Measurements from ENCODE around the gene MYCBPAP.
A peak's percentile ranks its signal among the peaks of the same experiment; 100 is the strongest.

The MYCBPAP gene

DNA sequence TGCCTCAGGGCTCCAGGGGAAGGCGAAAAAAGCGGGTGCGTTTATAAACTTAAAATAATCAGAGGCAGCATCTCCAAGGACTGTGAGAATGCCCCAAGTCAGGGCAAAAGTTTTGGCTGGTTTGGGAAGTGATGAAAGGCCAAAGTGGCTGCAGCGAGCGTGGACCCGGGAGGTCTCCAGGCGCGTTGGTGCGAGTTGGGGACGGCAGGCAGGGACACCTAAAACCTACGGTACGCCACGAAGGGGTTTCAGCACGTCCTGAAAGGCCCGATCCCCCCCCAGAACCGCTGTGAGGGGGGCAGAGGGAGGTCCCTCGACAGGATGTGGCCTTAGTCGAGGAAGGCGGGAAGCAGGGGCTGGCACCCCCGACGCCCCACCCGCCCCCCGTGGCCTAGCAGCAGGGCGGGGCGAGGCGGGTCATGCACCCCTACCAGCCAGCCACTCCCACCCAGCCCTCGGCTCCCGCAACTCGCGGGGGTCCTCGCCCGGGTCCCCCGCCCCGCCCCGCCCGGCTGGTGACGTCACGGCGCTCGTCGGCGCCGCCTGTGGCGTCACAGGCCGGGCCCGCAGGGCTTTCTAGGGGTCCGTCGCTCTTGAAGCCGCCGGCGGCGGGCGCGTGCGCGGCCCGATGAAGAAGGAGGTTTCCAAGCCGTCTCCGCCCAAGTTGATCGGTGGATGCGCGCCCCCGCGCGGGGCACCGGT lies at the start of gene MYCBPAP:
Gene MYCBPAP, plus strand, starts transcription at position 569 of the 702 bp plus-strand sequence. CDS start 236 bp downstream, outside the sequence.
- DNase-seq, result peak; percentile 89

DNA sequence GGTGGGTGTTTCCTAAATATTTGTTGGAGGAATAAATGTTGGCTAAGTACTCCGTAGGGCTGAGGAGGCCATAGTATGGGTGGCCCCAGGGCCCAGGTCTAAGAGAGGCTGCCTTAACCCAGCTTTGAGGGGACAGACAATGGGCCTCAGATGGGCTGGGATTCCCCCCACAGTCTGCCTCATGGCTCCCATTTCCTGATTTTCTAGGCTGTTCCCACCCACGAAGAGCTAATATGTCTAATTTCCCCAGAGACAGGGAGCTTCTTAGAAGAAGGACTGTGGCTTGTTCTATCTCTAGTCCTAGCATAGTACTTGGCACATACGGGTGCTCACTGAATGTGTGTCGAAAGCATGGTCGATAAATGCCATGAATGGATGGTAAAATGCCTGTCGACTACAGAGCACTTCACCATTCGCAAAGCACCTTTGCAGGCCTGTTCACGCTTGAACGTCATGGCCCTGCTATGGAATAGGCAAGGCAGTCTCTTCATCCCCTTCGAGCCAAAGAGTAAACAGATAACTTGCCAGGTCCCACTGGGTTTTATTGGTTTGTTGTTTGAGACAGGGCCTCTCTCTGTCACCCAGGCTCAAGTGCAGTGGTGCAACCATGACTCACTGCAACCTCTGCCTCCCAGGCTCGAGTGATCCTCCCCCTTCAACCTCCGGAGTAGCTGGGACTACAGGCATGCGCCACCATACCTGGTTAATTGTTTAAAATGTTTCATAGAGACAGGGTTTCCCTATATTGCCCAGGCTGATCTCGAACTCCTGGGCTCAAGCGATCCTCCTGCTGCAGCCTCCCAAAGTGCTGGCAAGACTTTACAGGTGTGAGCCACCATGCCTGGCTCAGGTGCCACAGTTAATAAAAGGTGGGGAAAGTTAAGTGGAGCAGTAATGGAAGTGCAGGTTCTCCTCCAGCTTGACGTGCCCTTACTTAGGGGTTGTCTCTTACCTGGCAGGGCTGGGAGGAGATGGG lies 49.2 kb upstream of the MYCBPAP start:
- DNase-seq, result no peak

GRCh38 chr17:50459756-50460155 lies 48.5 kb upstream of the MYCBPAP start:
- no peak for DNase-seq

GRCh38 chr17:50460831-50461526 lies 47.3 kb upstream of the MYCBPAP start:
- DNase-seq, result no peak

DNA sequence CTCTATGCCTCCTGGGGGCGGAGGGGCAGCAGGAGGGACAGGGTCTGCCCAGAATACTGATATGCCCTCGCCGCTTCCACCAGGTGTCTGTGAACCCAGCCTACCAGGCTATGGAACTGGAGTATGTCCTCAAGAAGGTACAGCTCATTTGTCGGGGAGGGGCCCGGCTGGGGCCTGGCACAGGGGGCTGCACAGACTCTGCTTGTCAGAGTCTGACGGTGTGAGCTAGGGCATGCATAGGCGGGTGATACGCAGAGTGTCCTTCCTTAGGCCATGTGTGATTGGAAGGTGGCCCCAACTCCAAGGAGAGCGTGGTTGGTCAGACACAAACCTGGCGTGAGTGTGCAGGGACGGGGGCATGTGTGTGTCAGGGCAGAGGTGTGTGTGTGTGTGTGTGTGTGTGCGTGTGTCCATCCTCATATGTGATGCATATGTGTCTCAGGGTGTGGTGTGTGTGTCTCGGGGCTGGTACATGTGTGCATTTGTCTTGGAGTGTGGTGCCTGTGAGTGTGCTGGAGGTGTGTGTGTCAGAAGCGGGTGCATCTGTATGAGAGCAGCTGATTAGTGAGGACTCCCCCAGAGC lies 46.6 kb upstream of the MYCBPAP start:
- no peak for DNase-seq

GRCh38 chr17:50462446-50462845 lies 45.8 kb upstream of the MYCBPAP start:
- no peak for DNase-seq

GRCh38 chr17:50464121-50464520 lies 44.1 kb upstream of the MYCBPAP start:
- DNase-seq, result no peak

GRCh38 chr17:50464736-50465135 lies 43.5 kb upstream of the MYCBPAP start:
- DNase-seq, result no peak

GRCh38 chr17:50465171-50465570 lies 43.1 kb upstream of the MYCBPAP start:
- no peak for DNase-seq

DNA sequence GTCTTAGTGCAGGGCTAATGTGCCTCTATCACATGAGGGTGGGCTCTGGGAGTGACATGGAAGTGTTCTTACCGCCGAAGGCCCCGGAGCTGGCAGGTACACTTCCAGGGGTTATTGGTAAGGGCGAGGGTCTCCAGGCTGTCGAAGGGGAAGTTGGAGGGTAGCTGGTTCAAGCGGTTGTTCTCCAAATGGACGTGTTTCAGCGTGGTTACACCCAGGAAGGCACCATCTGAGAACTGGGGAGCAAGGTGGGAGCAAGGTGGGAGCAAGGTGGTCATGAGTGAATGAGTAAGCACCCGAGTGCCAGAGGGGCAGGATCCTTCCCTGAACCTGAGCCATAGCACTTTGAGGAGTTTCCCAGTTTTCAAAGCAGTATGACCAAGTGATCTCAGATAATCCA lies 42.6 kb upstream of the MYCBPAP start:
- no peak for DNase-seq

DNA sequence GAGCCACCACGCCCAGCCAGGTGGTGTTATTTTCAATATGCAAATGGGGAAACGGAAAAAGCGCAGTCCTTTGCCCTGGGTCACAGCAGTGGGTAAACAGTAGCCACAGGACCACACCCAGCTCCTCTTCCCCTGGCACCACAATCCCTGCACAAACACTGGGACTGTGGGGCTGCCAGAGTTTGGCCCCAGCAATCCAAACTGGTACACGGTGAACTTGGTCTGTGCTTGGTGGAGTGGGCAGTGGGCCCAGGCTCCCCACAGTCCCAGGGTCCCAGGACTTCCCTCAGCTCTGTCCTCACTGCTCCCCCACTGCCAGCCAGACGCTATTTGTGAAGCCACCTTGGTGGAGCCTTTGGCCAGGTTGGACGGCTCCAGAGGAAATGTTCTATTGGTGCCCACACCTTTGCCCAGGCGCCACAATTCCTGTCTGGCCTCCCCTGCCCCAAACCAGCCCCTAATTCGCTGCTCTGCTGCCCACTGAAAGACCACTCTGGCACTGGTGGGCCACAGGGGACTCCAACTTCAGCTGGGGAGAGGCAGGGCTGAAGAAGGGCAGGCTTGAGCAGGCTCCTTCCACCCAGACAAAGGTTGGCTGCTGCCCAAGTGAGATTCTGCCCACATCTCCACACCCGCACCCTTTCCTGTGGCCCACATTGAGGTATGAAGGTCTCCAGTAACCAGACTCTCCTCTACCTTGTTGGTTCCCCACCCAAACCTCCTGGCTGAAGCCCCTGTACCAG lies 41.7 kb upstream of the MYCBPAP start:
- DNase-seq, result no peak

- no peak for DNase-seq
Measured at GRCh38 chr17:50467114-50467854, 41.0 kb upstream of the MYCBPAP start.

DNA sequence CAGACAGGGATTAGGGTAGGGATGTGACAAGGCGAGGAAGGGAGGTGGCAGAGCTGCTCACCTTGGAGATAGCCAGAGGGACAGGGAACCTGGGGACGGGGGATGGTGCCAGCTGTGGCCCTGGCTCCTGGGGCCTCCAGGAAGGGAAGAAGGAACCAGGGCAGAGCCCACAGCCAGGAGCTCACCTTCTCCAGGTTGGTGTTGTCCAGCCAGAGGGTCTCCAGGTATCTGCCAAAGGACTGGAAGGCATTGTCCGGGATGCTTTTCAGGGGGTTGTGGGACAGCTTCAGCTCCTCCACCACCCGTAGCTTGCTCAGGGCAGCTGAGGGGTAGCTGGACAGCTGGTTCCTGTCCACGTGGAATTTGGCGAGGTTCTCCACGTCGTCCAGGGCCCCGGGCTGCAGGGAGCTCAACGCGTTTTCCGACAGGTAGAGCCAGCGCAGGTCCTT lies 40.4 kb upstream of the MYCBPAP start:
- DNase-seq, result no peak

GRCh38 chr17:50468304-50469207 lies 39.7 kb upstream of the MYCBPAP start, which contains the start of gene CHAD:
CHAD (minus strand) TSS chr17:50468880; CDS start chr17:50468813, 67 bp downstream.
- DNase-seq, result no peak

DNA sequence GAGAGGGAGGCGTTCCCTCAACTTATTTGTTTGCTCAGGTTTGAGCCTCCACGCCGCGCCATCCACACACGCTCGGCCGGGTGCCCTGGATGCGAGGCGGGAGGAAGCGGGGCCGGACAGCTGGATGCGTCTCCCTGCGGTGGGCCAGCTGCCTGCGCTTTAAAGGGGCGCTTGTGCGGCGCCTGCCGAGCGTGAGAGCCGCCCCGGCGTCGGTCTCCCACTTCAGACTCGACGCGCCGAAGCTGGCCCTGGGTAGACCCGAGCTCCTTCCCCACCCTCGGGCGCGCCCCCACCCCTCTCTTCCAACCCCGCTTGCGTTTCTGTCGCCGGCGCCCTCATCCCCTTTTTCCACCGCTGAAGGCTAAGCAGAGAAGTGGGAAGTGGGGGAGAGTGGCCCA lies 39.0 kb upstream of the MYCBPAP start:
- no peak for DNase-seq

GRCh38 chr17:50469671-50470305 lies 38.5 kb upstream of the MYCBPAP start:
- no peak for DNase-seq

- no peak for DNase-seq
Measured at GRCh38 chr17:50470426-50470825, 37.8 kb upstream of the MYCBPAP start.

DNA sequence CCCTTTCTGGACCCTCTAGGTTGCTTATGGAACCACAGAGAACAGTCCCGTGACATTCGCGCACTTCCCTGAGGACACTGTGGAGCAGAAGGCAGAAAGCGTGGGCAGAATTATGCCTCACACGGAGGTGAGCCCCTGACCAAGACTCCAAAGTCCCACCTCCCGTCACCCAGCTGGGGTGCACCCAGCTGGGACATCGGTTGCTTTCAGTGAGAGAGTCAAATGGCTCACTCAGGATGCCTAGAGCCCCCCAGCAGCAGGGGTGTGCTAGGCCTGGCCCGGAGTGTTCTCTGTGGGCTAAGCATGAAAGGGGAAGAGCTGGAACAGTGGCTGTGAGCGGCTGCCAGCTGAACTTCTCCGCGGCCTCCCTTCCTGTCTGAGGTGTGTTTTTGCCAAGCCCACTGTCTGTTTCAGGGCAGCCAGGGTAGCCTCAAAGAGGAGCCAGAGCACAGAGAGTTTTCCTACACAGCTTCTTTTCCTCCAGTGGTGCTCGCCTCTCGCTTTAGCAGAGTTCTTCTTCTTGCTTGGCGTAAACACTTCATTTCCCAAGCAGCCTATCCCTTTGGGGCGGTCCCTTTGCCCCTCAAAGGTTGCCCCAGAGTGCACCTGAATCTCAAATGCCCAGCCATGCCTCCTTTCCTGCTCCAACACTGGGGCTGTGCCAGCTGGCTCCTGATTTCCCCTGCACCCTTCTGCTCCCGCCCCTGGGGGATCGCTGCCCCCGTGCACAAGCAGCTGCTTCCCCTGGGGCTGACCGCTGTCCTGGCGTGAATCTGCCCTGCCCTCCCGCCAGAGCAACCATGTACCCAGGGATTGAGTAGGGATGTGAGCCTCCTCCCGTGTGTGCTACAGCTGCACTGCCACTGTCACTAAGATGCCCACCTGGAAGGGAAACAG lies 37.0 kb upstream of the MYCBPAP start:
- no peak for DNase-seq

DNA sequence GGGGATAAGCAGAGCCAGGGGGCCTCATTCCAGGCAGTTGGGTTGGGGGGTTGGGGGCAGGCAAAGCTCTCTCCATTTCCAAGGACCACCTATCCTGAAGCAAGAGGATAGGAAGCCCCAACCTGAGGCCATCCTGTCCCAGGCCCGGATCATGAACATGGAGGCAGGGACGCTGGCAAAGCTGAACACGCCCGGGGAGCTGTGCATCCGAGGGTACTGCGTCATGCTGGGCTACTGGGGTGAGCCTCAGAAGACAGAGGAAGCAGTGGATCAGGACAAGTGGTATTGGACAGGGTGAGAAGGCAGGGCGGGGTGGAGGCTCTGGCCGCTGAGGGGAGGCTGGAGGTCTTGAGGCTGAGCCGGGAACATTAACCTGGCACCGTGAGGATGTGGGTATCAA lies 36.0 kb upstream of the MYCBPAP start:
- no peak for DNase-seq

Measured in stimulated activated CD4-positive, alpha-beta T cell treated with anti-CD3 and anti-CD28 coated beads, Interleukin-15, amount 100 ng/mL, for 24 hours (primary cell).